AG10803 (cell line): ENCODE measurements around the gene ACOXL.

Source experiments
- DNase-seq: peaks from one replicate; pipeline ENCODE4 v3.0.0; 2010; ENCODE audit warnings: low read depth
- H3K4me3 ChIP-seq: 2 replicates; pipeline ENCODE4 v1.5.1; 2011; ENCODE audit warnings: mild to moderate bottlenecking, low read length, control low read depth
- TF ChIP-seq, protein P1 (sequence below): conservative IDR thresholded peaks from 2 replicates; pipeline ENCODE4 v1.5.1; 2011; ENCODE audit warnings: mild to moderate bottlenecking, low read length, control low read depth, inconsistent platforms

The ACOXL gene

DNA sequence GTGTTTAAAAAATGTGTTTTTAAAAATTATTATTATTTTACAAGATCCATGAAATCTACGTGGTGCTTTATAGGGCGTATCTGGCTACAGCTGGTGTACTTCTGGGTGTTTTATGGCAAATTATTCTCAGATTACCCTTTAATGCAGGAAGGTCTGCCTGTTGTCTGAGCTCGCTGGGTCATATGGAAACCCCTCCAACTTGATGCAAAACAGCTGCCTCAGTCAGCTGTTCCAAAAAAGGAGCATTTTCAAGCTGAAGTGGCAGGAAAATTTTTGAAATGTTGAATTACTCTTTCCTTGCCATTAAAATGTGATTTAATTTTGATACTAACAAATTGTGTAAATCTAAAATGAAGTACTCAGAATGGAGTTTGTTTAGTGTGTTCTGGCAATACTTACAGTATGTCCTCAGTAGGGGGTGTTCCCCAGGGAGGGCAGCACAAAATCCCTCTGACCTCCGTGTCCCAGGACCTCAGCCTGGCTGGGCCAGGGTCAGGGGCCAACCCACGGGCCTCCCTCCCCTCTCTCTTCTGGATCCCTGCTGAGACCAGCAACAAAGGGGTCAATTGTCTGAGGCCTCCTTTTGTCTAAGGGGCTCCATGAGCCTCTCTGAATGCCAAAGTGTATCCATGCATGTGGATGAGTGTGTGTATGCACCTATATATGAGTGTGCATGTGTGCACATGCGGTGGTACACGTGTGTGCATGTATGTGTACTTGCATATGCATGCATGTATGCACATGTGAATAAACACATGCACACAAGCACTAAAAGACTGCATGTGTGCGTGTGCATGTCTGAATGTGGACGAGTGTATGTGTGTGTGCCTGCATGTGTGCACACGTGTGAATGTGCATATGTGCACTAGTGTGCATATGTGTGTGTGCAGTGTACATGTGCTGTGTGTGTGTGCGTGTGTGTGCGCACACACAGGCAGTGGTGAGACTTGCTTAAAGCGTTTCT lies 105.4 kb downstream of the ACOXL start:
- H3K4me3 ChIP-seq, result no peak overlapping the region
- DNase-seq, result no peak
- TF ChIP-seq, protein P1, sequence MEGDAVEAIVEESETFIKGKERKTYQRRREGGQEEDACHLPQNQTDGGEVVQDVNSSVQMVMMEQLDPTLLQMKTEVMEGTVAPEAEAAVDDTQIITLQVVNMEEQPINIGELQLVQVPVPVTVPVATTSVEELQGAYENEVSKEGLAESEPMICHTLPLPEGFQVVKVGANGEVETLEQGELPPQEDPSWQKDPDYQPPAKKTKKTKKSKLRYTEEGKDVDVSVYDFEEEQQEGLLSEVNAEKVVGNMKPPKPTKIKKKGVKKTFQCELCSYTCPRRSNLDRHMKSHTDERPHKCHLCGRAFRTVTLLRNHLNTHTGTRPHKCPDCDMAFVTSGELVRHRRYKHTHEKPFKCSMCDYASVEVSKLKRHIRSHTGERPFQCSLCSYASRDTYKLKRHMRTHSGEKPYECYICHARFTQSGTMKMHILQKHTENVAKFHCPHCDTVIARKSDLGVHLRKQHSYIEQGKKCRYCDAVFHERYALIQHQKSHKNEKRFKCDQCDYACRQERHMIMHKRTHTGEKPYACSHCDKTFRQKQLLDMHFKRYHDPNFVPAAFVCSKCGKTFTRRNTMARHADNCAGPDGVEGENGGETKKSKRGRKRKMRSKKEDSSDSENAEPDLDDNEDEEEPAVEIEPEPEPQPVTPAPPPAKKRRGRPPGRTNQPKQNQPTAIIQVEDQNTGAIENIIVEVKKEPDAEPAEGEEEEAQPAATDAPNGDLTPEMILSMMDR, result no peak

DNA sequence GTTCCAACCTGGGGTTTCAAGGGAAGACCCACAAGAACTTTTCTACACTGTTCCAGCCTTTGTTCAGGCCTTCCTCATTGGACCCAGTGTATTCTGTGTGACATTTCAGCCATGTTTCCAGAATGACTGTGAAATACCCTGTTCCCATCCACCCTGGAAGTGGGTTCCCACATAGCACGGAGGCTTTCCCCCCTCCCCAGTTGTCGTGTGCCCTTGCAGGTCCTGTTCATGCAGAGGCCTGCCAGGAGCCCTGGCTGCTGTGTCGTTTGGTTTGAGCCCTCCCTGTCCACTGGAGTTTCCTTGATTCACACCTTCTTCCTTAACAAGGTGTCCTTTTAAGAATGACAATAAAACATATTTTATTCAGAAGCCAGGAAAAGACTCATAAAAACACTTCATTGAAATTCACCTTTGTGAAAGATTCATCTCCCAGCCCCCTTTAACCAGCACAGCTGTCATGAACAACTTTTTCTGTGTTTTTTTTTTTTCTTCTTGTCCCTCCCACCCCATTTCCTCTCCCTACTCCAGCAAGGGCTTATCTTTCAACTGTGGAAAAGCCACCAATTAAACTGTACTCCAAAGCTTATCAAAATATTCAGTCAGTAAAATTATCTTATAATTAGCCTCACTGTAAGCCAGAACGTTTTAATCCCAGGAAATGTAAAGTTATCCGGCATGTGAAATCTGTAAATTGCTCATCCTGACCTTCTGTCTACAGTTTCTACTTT lies 106.4 kb downstream of the ACOXL start:
- DNase-seq, result no peak
- TF ChIP-seq, protein P1, result no peak
- H3K4me3 ChIP-seq, result no peak overlapping the region

DNA sequence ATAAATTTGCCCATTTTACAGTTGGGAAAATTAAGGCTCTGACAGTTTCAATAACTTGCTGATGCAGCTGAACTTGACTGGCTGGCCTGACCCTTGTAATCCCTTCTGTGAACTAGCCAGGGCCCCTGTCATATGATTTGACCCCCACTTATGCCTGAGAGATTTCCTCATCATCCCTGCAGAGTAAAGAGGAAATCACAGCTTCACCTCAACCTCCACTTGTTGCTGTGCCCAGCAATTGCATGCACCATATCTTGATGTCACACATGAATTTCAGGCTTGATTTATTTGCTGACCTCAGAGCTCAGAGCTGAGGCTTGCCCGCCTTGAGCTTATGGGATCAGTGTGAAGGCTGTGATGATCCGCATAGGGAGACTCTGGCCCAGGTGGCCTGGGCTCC lies 108.1 kb downstream of the ACOXL start:
- no peak overlapping the region for H3K4me3 ChIP-seq
- no peak for DNase-seq
- TF ChIP-seq, protein P1, result no peak

DNA sequence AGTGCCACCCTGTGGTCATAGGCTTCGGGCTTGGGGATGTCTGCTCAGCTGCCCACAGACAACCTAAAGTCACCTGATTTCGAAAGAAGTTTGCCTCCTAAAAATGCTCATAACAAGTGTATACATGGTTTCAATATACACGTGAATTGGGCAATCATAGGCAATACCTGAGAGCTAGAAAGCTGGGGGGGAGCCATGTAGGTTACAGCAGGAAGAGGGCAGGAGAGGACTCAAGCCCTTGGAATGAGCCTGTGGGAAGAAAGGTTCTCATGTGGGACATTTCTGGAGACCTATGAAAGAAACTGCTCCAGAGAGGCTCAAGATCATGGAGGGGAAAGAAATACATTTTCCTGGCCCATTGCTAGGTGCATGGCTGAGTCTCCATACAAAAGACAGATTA lies 109.7 kb downstream of the ACOXL start:
- H3K4me3 ChIP-seq, result no peak overlapping the region
- TF ChIP-seq, protein P1, result no peak
- no peak for DNase-seq

DNA sequence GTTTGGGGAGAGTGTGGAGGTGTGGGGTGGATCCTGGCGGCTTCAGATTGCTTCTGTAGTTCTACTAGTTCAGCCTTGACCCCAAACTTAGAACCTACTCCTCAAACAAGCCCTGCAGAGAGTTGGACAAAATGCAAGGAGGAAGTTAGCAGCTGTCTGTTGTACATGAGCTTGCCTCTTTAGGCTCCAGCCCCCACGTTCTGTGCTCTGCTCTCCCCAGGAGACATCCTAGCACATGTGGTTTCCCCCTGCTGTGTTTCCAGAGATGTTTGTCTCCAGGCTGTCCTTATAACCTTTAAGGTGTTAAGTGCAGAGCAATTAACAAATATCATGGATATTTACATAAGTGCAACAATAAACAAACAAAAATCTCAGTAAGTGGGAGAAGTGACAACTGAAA lies 111.1 kb downstream of the ACOXL start:
- TF ChIP-seq, protein P1, result no peak
- DNase-seq, result no peak
- H3K4me3 ChIP-seq, result no peak overlapping the region

DNA sequence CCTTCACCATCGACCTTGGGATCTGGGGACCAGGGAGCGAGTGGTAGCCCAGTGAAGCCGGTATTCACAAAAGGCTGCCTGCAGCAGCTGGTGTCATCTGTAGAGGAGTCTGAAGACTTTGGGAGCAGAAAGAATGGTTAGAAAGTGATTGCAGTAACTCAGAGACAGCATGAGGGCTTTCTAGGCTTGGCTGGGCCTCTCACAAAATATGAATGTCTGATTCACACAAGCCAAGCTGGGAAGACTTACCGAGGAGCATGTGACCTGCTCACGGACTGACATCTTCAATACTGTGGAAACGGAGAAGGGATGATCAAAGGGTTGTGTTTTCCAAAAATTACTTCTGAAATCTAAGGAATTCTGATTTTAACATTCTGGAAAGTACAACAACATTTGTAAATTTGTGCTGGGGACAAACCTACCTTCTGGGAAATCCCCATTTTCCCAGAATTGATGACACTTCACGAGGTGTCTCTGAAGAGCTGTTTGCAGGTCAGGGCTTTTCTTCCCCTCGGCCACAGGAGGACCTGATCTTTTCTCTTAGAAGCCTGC lies 111.7 kb downstream of the ACOXL start:
- TF ChIP-seq, protein P1, result no peak
- no peak overlapping the region for H3K4me3 ChIP-seq
- no peak for DNase-seq
